NT2/D1 (cell line): ENCODE results near the gene AQP7.
"Not testable (repeated sequence)": the region's sequence is repeated elsewhere in the genome, so short reads cannot be mapped to it uniquely, and the experiment has no call there.

ENCODE experiments used
- DNase-seq: peaks from one replicate; pipeline ENCODE4 v3.0.0-alpha.2; 2011; ENCODE audit warnings: low read depth, low spot score
- H3K27me3 ChIP-seq: 2 replicates; pipeline ENCODE4 v1.6.0; 2011; ENCODE audit warnings: mild to moderate bottlenecking; ENCODE audit not compliant: insufficient read length, insufficient read depth
- H3K36me3 ChIP-seq: 2 replicates; pipeline ENCODE4 v1.6.1; 2011; ENCODE audit warnings: mild to moderate bottlenecking, low read length, mixed read lengths; ENCODE audit not compliant: insufficient read depth, insufficient read length
- H3K4me1 ChIP-seq: 2 replicates; pipeline ENCODE4 v1.5.1; 2011; ENCODE audit not compliant: insufficient read depth, insufficient read length
- H3K4me3 ChIP-seq: 2 replicates; pipeline ENCODE4 v1.5.1; 2011; ENCODE audit warnings: low read depth; ENCODE audit not compliant: insufficient read length
- H3K9ac ChIP-seq: 2 replicates; pipeline ENCODE4 v1.6.0; 2011; ENCODE audit warnings: low read depth; ENCODE audit not compliant: insufficient read length
- H3K9me3 ChIP-seq: 2 replicates; pipeline ENCODE4 v1.5.1; 2011; ENCODE audit warnings: mild to moderate bottlenecking, low read length; ENCODE audit not compliant: insufficient read depth
- SUZ12 ChIP-seq: IDR thresholded peaks from 2 replicates; pipeline ENCODE4 v1.6.1; 2011; ENCODE audit not compliant: insufficient read length, insufficient read depth; ENCODE audit errors: extremely low read depth
- YY1 ChIP-seq: IDR thresholded peaks from 2 replicates; pipeline ENCODE4 v1.6.1; 2011; ENCODE audit not compliant: insufficient read length, insufficient read depth
- ZNF274 ChIP-seq: IDR thresholded peaks from 2 replicates; pipeline ENCODE4 v1.6.1; 2011; ENCODE audit warnings: mild to moderate bottlenecking, low read depth, low read length

The AQP7 gene

GRCh38 chr9:33388110-33388994, 14.0 kb downstream of the AQP7 start:
- no peaks in the 10 kb centered on the region for H3K36me3 ChIP-seq
- peaks cover 5% of the 10 kb centered on the region for H3K4me1 ChIP-seq
- DNase-seq = no peak
- TF ChIP-seq ZNF274 (no peak), SUZ12 (no peak), YY1 (no peak)
- no peak overlapping the region for H3K9ac ChIP-seq
- no peaks in the 10 kb centered on the region for H3K9me3 ChIP-seq
- H3K4me3 ChIP-seq = no peak overlapping the region
- no peaks in the 10 kb centered on the region for H3K27me3 ChIP-seq

- H3K4me1 ChIP-seq, H3K36me3 ChIP-seq, H3K27me3 ChIP-seq, H3K9me3 ChIP-seq, H3K9ac ChIP-seq, H3K4me3 ChIP-seq, DNase-seq: not testable (repeated sequence)
Measured at GRCh38 chr9:33386998-33387397, 15.4 kb downstream of the AQP7 start.

- not testable (repeated sequence) for H3K4me1 ChIP-seq, H3K9me3 ChIP-seq, H3K9ac ChIP-seq, H3K4me3 ChIP-seq, H3K36me3 ChIP-seq, DNase-seq, H3K27me3 ChIP-seq
Measured at GRCh38 chr9:33386641-33386996, 15.7 kb downstream of the AQP7 start.

GRCh38 chr9:33385979-33386640, 16.3 kb downstream of the AQP7 start:
- H3K27me3 ChIP-seq, H3K9ac ChIP-seq, DNase-seq, H3K4me3 ChIP-seq, H3K36me3 ChIP-seq, H3K4me1 ChIP-seq, H3K9me3 ChIP-seq: not testable (repeated sequence)

GRCh38 chr9:33385536-33385935, 16.8 kb downstream of the AQP7 start:
- H3K9me3 ChIP-seq, H3K36me3 ChIP-seq, DNase-seq, H3K4me3 ChIP-seq, H3K9ac ChIP-seq, H3K27me3 ChIP-seq, H3K4me1 ChIP-seq: not testable (repeated sequence)

GRCh38 chr9:33383396-33383795, 19.0 kb downstream of the AQP7 start:
- not testable (repeated sequence) for H3K36me3 ChIP-seq, H3K4me3 ChIP-seq, DNase-seq, H3K9ac ChIP-seq, H3K27me3 ChIP-seq, H3K9me3 ChIP-seq
- peaks cover 18% of the 10 kb centered on the region for H3K4me1 ChIP-seq

- not testable (repeated sequence) for H3K27me3 ChIP-seq, DNase-seq
Measured at GRCh38 chr9:33382397-33382796, 20.0 kb downstream of the AQP7 start.

GRCh38 chr9:33381231-33381791, 21.1 kb downstream of the AQP7 start:
- Histone ChIP-seq H3K4me1 (peaks cover 19% of the 10 kb centered on the region), H3K9ac (peak overlapping the region; percentile 29)
- peak; percentile 89 for DNase-seq

More at GRCh38 chr9:33382397-33382796, 20.0 kb downstream of the AQP7 start:
- H3K9me3 ChIP-seq, H3K36me3 ChIP-seq, H3K4me3 ChIP-seq, H3K9ac ChIP-seq: not testable (repeated sequence)
- H3K4me1 ChIP-seq = peaks cover 18% of the 10 kb centered on the region

More at GRCh38 chr9:33381231-33381791, 21.1 kb downstream of the AQP7 start:
- H3K27me3 ChIP-seq = no peaks in the 10 kb centered on the region
- H3K9me3 ChIP-seq = no peaks in the 10 kb centered on the region
- H3K4me3 ChIP-seq = no peak overlapping the region
- H3K36me3 ChIP-seq = peaks cover 9% of the 10 kb centered on the region
- TF ChIP-seq SUZ12 (no peak), YY1 (no peak), ZNF274 (no peak)
